ENCODE results near the gene TMPRSS3.

GRCh38 chr21:42341776-42342542, 53.9 kb downstream of the TMPRSS3 start:
- TF ChIP-seq, protein P1, sequence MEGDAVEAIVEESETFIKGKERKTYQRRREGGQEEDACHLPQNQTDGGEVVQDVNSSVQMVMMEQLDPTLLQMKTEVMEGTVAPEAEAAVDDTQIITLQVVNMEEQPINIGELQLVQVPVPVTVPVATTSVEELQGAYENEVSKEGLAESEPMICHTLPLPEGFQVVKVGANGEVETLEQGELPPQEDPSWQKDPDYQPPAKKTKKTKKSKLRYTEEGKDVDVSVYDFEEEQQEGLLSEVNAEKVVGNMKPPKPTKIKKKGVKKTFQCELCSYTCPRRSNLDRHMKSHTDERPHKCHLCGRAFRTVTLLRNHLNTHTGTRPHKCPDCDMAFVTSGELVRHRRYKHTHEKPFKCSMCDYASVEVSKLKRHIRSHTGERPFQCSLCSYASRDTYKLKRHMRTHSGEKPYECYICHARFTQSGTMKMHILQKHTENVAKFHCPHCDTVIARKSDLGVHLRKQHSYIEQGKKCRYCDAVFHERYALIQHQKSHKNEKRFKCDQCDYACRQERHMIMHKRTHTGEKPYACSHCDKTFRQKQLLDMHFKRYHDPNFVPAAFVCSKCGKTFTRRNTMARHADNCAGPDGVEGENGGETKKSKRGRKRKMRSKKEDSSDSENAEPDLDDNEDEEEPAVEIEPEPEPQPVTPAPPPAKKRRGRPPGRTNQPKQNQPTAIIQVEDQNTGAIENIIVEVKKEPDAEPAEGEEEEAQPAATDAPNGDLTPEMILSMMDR (conservative IDR thresholded peaks at IDR 0.05; ENCODE audit: low read length) = no peak
- TF ChIP-seq EZH2phosphoT487 (IDR thresholded peaks at IDR 0.05; ENCODE audit: borderline replicate concordance) = no peak
